Left forelimb (tissue), 1 donor: ENCODE measurements around the gene PLS3.
"Not testable (repeated sequence)": the region's sequence is repeated elsewhere in the genome, so short reads cannot be mapped to it uniquely, and the experiment has no call there.

Experiments used
- DNase-seq: peaks from one replicate; pipeline ENCODE4 v3.0.0-alpha.2; 2018; ENCODE audit warnings: low spot score

The PLS3 gene, protein sequence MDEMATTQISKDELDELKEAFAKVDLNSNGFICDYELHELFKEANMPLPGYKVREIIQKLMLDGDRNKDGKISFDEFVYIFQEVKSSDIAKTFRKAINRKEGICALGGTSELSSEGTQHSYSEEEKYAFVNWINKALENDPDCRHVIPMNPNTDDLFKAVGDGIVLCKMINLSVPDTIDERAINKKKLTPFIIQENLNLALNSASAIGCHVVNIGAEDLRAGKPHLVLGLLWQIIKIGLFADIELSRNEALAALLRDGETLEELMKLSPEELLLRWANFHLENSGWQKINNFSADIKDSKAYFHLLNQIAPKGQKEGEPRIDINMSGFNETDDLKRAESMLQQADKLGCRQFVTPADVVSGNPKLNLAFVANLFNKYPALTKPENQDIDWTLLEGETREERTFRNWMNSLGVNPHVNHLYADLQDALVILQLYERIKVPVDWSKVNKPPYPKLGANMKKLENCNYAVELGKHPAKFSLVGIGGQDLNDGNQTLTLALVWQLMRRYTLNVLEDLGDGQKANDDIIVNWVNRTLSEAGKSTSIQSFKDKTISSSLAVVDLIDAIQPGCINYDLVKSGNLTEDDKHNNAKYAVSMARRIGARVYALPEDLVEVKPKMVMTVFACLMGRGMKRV

DNA sequence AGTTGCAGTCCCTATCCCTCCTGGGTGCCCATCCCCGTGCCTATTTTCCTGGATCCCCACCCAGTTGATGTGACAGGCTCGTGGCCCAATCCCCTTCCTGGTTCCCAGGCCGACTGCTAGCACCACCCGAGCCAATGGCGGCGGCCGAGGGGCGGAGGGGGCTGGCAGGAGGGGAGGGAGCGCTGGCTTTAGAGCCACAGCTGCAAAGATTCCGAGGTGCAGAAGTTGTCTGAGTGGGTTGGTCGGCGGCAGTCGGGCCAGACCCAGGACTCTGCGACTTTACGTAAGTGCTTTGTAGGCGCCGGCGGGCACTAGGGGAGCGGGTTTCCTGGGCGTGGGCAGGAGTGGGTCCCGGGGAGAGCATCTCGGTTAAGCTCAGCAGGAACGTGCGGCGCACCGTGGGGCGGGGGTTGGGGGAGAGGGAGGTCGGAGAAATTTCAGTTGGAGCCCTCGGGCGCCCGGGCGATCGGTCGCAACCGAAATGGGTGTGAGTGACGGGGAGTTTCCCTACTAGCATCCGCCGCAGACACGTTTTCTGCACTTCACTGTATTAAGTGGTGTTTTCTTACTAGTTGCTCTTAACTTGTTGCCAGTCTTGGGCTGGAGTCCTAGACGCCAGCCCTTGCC, at the start of gene PLS3:
TSS of gene PLS3 (plus strand) at position 197 of the 627 bp plus-strand sequence. CDS start 49,077 bp downstream, outside the sequence.
- DNase-seq: peak; percentile 84

- DNase-seq: no peak
Measured at GRCh38 chrX:115518113-115518512, 42.9 kb upstream of the PLS3 start.

- DNase-seq: no peak
Measured at GRCh38 chrX:115521741-115522140, 39.2 kb upstream of the PLS3 start.

DNA sequence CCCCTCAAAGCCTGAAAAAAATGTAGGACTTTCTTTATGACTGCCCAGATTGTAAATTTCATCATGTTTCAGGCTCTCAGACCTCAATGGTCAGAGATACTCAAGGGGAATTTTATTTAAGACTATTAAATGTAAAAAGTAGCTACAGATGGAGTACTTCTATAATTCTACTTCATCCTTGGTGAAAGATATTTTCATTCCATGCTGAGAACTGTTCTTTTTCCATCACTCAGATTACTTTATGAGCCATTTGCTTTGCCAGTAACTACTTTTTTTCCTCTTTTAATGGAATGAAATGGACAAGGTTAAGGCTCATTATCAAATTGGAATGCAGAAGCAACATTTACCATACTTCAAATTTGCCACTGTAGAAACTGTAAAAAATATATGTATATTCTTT, 38.0 kb upstream of the PLS3 start:
- DNase-seq: no peak

- DNase-seq: no peak
Measured at GRCh38 chrX:115525486-115525885, 35.5 kb upstream of the PLS3 start.

DNA sequence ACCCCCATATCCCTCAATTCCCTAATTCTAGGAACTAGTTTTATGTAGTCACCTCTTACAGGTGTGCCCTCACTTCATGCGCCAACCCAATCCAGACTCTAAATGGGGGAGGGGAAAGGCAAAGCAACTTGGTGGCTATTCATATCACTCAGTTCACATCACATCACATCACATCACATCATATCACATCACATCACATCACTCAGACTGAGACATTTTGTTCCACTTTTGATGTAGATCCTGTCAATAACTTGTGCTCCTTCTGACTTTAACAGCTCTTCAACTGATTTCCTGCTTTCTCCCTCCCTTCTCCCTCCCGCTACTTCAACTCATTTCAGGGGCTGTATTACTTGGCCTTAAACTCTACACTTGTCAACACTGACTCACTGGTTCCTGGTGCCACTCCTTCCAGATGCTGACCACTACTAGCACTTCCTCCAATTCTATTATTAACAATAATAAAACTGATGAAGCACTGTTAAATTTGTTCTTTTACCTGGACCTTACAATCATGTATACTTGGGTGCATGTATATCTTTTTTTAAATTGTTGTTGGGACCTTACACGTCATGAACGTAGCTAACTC, 29.1 kb upstream of the PLS3 start:
- no peak for DNase-seq

GRCh38 chrX:115533485-115533884, 27.5 kb upstream of the PLS3 start:
- no peak for DNase-seq

DNA sequence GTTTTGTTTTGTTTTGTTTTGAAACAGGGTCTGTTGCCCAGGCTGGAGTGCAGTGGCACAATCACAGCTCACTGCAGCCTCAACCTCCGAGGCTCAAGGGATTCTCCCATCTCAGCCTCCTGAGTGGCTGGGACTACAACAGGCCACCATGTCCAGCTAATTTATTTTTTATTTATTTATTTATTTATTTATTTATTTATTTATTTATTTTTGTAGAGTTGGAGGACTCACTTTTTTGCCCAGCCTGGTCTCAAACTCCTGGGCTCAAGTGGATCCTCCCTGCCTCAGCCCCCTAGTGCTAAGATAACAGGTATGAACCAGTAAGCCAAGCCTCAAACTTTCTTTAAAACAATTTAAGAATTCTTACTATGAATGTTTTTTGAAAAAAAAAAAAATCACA, 26.6 kb upstream of the PLS3 start:
- DNase-seq: no peak

DNA sequence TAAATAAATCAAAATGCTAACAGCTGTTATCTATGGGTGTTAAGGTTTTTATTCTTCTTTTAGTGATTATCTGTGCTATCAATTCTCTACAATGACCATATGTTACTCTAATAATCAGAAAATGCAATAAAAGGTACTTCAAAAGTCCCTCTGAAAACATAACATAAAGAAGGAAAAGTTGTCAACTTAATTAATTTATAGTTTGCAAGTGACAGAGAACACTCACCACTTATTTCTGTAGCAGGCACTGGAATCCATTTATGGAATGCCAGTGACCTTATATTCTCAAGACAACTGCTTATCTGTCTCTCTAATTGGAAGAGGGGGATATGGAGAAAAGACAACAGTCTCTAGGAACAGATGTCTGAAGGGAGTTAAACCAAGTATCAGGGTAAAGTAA, 25.6 kb upstream of the PLS3 start:
- no peak for DNase-seq

DNA sequence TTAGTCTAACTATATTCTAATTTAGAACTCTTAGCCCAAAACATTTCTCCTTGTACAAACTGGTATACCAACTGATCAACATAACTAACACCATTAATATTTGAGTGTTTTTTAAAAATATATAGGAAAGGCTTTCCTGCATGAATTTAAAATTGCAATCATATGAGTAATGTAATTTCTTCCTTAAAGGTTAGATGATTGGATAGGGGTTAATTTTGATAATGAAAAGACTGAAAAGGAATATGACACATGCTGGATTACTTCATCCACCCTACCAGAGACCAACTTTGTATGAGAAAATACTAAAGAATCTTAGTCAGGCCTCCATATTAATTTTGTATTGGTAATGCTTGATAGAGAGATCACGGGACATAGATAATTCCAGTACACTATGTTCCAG, 25.1 kb upstream of the PLS3 start:
- no peak for DNase-seq

- DNase-seq: no peak
Measured at GRCh38 chrX:115539841-115540240, 21.1 kb upstream of the PLS3 start.

GRCh38 chrX:115541045-115541444, 19.9 kb upstream of the PLS3 start:
- not testable (repeated sequence) for DNase-seq

DNA sequence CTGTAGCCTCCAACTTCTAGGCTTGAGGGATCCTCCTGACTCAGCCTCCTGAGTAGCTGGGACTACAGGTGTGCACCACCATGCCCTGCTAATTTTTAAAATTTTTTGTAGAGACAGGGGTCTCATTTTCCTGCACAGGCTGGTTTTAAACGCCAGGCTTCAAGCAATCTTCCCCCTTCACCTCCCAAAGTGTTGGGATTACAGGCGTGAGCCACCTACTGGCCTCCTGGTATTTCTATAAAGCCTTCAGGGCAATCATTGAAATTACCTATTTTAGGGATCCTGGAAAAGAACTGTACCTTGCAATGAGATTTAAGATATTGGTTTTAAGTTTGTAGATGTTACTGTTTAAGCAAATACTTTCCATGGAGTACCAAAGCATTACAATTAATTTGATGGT, 13.5 kb upstream of the PLS3 start:
- DNase-seq: no peak

- DNase-seq: no peak
Measured at GRCh38 chrX:115549008-115549407, 12.0 kb upstream of the PLS3 start.

DNA sequence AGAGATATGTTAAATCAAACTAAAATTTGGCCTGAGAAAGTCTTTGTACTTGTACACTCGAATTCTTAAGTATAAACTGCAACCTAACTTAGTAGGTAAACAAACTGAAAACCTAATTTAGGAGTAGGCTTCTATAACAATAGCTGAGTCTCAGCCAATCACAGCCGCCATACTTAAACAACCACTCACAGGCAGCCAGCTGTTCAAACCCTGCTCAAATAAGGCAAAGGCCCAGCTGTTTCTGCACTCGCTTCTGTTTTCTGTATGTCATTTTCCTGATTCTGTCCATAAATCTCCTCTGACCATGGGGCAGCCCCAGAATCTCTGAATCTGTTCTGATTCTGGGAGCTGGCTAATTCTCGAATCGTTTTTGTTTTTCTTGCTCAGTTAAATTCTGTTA, 7.8 kb upstream of the PLS3 start:
- no peak for DNase-seq

GRCh38 chrX:115559672-115560071, 1.3 kb upstream of the PLS3 start:
- DNase-seq: no peak

GRCh38 chrX:115560211-115560977, 580 bp upstream of the PLS3 start:
- DNase-seq: no peak

GRCh38 chrX:115561605-115562479, 868 bp downstream of the PLS3 start:
- peak; percentile 70 for DNase-seq

GRCh38 chrX:115562480-115562847, 1.5 kb downstream of the PLS3 start:
- peak; percentile 57 for DNase-seq

GRCh38 chrX:115563633-115564162, 2.7 kb downstream of the PLS3 start:
- no peak for DNase-seq

GRCh38 chrX:115564243-115564642, 3.3 kb downstream of the PLS3 start:
- DNase-seq: no peak
